Ascending aorta (tissue), 2 donors: ENCODE data around the gene NELL1. TPM values are rescaled to one million over a fixed set of nuclear protein-coding genes. Genes with fewer than 3 reads are reported as not detected.

Experiments
- DNase-seq, 2 donors: peaks; one replicate each; pipeline ENCODE4 v3.0.0-alpha.2; 2019; ENCODE audit warnings: low spot score in 2 of 2
- H3K27ac ChIP-seq, 2 donors: fragments of 200-600 bp; sonication (generic); one replicate each; pipeline ENCODE4 v1.5.1; 2016 to 2017; ENCODE audit warnings: mild to moderate bottlenecking in 1 of 2
- H3K27me3 ChIP-seq: fragments of 200-600 bp; sonication (generic); one replicate; pipeline ENCODE4 v1.5.1; 2017
- H3K36me3 ChIP-seq, 2 donors: fragments of 200-600 bp; sonication (generic); one replicate each; pipeline ENCODE4 v1.5.1; 2016
- H3K4me1 ChIP-seq, 2 donors: fragments of 200-600 bp; sonication (generic); one replicate each; pipeline ENCODE4 v1.5.1; 2016 to 2017; ENCODE audit warnings: mild to moderate bottlenecking in 1 of 2
- H3K4me3 ChIP-seq, 2 donors: fragments of 200-600 bp; sonication (generic); one replicate each; pipeline ENCODE4 v1.5.1; 2016 to 2017; ENCODE audit warnings: mild to moderate bottlenecking in 1 of 2
- H3K9me3 ChIP-seq, 2 donors: fragments of 200-600 bp; sonication (generic); one replicate each; pipeline ENCODE4 v1.5.1; 2016
- intact Hi-C: fragments of 100-400 bp; cut with DNase I; formaldehyde crosslinking; loops from one replicate; pipeline ENCODE4 v1.15.1; 2023
- total RNA-seq: library from RNA; depleted of rRNA; stranded (reverse); fragments of >200 nt; gene quantifications from one replicate; pipeline ENCODE4 v1.1.0, GENCODE V29; 2016
- TF ChIP-seq, protein P1 (sequence below), 3 experiments: fragments of 200-600 bp in 2 of 3; fragments of 450-650 bp in 1 of 3; sonication (generic) in 2 of 3; IDR thresholded peaks; one replicate each; pipeline ENCODE4 v1.5.1; 2016 to 2019; ENCODE audit warnings: antibody characterized with exemption in 3 of 3, mild to moderate bottlenecking in 1 of 3, moderate library complexity in 1 of 3

Gene NELL1
- total RNA-seq, 1 donor from 2014 or later, result not detected

DNA sequence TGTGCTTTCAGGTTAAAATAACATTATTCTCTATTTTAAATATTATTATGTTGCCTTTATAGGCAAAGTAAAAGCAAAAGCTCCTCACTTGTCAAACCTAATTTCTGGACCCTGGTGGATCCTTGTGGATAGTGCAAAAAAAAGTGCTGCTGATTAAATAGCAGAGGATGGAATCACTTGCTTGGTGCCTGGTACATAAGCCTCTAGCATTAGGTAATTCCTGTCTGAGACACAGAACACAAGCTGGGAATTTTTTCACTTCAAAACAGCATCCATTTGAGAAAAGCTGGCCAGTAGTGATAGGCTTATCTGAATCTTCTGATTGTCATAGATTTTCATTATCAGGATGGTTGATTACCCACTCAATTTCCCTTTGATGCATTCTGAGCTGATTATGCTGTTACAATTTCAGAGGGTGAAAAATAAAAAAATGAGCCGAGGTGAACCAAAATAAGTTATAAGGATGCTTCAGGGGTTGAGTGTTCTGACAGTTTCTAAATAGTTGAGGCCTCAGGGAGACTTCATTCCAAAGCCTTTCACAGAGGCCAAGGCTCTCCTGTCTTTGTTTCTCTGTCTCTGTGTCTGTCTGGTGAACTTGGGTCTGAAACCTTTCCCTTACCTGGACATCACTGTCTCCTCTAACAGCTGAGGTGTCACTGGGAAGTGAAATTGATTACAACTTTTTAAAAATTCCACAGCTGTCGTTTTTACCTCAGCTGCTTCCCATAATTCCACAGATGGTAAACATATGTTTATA, 242.9 kb downstream of the NELL1 start:
- H3K27me3 ChIP-seq, result no peaks in the 10 kb centered on the region
- H3K4me3 ChIP-seq, result no peak overlapping the region
- no peaks in the 10 kb centered on the region for H3K4me1 ChIP-seq
- no peaks in the 10 kb centered on the region for H3K36me3 ChIP-seq
- intact Hi-C loops, result no loop called here
- H3K27ac ChIP-seq, result no peak overlapping the region
- DNase-seq, result no peak
- TF ChIP-seq, protein P1, sequence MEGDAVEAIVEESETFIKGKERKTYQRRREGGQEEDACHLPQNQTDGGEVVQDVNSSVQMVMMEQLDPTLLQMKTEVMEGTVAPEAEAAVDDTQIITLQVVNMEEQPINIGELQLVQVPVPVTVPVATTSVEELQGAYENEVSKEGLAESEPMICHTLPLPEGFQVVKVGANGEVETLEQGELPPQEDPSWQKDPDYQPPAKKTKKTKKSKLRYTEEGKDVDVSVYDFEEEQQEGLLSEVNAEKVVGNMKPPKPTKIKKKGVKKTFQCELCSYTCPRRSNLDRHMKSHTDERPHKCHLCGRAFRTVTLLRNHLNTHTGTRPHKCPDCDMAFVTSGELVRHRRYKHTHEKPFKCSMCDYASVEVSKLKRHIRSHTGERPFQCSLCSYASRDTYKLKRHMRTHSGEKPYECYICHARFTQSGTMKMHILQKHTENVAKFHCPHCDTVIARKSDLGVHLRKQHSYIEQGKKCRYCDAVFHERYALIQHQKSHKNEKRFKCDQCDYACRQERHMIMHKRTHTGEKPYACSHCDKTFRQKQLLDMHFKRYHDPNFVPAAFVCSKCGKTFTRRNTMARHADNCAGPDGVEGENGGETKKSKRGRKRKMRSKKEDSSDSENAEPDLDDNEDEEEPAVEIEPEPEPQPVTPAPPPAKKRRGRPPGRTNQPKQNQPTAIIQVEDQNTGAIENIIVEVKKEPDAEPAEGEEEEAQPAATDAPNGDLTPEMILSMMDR (IDR thresholded peaks at IDR 0.05), result no peak
- no peaks in the 10 kb centered on the region for H3K9me3 ChIP-seq

DNA sequence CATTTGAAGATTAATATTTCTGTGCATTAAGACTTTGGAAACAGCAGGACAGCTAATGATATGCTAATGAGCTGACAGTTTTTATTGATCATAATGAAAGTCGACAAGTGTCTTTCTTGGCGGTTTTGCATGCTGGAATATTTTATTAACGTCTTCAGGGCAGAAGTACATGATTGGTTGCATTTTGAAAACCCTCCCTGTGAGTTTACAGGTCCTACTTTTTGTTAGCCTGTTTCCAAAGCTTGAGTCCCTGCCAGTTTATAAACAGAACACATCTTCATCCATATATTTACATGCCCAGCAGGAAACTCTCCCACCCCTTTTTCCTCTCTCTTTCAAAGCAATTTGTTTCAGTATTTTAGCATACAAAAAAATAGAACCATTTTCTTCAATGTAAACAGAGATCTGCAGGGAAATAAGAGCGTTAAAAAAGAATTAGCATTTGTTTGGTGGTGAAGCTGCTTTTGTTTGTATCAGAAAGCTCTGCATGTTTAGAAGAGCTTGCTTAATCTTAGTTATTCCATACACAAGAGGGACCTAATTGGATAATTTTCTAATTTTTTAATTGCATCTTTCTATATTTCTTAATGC, 243.6 kb downstream of the NELL1 start:
- Histone ChIP-seq H3K27ac (no peak overlapping the region), H3K36me3 (no peaks in the 10 kb centered on the region), H3K27me3 (no peaks in the 10 kb centered on the region), H3K9me3 (no peaks in the 10 kb centered on the region), H3K4me3 (no peak overlapping the region), H3K4me1 (no peaks in the 10 kb centered on the region)
- no peak for DNase-seq
- intact Hi-C loops, result no loop called here
- TF ChIP-seq, protein P1 (IDR thresholded peaks at IDR 0.05), result no peak

DNA sequence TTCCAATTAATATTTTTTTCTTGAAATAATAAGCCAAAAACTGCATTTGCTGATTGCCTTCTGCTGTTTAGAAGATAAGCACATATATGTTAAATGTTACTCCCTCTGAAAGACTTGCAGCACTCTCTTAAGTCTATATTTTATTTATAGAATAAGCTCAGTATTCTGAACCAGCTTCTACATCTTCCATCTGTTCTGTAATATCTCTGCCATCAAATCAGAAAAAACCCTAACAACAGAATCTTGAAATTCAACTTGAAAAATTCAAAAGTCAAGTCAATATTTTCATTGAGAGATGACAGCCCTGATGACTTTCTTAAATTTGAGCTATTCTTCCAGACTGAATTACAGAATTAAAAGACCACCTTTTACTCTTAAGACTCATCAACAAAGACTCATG, 247.9 kb downstream of the NELL1 start:
- Histone ChIP-seq H3K9me3 (no peaks in the 10 kb centered on the region), H3K27ac (no peak overlapping the region), H3K27me3 (no peaks in the 10 kb centered on the region), H3K4me1 (no peaks in the 10 kb centered on the region), H3K4me3 (no peak overlapping the region), H3K36me3 (no peaks in the 10 kb centered on the region)
- DNase-seq, result no peak
- TF ChIP-seq, protein P1 (IDR thresholded peaks at IDR 0.05), result no peak
- intact Hi-C loops, result no loop called here

DNA sequence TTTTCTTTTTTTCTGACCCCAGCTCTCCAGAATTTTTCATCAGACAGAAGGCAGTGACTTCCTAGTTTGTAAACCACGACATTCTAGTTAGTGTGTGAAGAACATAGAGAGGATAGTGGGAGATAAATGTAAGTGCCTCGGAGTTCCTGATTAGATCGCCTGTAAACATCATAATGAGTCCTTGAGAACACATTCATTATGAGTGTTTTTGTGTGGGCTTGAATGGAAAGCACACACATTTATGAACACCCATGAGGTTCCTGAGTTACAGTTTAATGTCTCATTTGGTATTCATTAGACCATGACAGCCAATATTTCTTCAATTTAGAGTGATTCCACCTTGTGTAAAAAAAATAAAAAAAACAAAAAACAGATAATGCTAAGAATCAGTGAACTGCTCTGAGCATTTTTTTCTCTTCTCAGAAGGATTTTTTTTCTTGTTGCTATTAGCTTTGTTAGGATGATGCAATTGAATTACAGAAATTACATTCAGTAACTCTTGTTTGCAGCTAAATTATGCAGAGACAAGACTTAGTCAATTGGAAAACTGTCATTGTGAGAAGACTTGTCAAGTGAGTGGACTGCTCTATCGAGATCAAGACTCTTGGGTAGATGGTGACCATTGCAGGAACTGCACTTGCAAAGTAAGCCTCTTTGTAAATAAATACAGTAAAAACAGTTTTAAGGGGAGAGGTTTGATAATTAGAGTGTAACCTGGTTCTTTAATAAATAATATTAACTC, 257.6 kb downstream of the NELL1 start:
- no peaks in the 10 kb centered on the region for H3K36me3 ChIP-seq
- H3K27me3 ChIP-seq, result no peaks in the 10 kb centered on the region
- H3K27ac ChIP-seq, result no peak overlapping the region
- H3K4me1 ChIP-seq, result no peaks in the 10 kb centered on the region
- no peak overlapping the region for H3K4me3 ChIP-seq
- H3K9me3 ChIP-seq, result no peaks in the 10 kb centered on the region
- no peak for DNase-seq
- TF ChIP-seq, protein P1 (IDR thresholded peaks at IDR 0.05), result no peak
- intact Hi-C loops, result no loop called here

DNA sequence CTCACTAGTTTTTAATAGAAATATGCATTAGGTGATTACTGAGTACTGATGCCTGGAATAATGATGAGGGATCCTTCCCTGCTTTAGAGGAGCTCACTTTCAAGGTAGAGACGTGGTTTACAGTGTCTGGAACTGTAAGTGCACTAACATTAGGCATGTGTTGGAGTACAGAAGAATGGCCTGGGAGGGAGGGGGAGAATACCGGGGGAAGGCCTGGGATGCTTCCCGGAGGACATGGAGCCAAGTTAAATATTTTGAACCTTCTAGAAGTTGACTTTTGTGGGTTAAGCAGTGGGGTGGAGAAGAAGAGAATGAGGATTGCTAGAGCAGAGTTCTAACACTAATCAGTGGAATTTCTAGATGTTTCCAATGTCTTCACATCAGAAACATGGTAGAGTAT, 261.6 kb downstream of the NELL1 start:
- no peaks in the 10 kb centered on the region for H3K27me3 ChIP-seq
- intact Hi-C loops, result no loop called here
- no peaks in the 10 kb centered on the region for H3K4me1 ChIP-seq
- no peak overlapping the region for H3K27ac ChIP-seq
- H3K36me3 ChIP-seq, result no peaks in the 10 kb centered on the region
- no peaks in the 10 kb centered on the region for H3K9me3 ChIP-seq
- DNase-seq, result no peak
- TF ChIP-seq, protein P1 (IDR thresholded peaks at IDR 0.05), result no peak
- H3K4me3 ChIP-seq, result no peak overlapping the region
